WI38 (cell line): ENCODE results near the gene SHH.

Source experiments
- H3K4me3 ChIP-seq: 2 replicates; pipeline ENCODE4 v1.5.1; 2011; ENCODE audit warnings: low read depth, mild to moderate bottlenecking, control low read depth, low read length
- TF ChIP-seq, protein P1 (sequence below): IDR thresholded peaks from 2 replicates; pipeline ENCODE4 v1.5.1; 2012; ENCODE audit warnings: low read depth, mild to moderate bottlenecking, control low read depth, low read length

SHH gene

DNA sequence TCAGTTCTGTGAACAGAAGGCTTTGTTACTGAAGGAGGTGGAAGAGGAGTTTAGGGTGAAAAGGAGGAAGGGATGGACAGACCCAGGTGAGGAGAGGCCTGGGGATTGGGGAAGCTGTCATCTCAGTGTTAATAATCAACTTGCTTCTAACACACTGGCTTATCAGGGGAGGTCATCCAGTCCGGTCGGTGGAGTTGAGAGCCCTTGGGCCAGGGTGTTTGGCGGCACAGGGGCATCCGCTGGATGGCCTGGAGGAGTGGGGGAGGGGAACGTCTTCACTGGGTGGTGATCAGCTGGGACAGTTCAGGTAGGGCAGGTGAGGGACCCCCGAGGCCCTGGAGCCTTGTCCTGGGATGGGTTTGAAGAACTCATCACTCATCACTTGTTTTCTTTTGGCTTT is 33.9 kb downstream of the SHH start:
- TF ChIP-seq, protein P1, sequence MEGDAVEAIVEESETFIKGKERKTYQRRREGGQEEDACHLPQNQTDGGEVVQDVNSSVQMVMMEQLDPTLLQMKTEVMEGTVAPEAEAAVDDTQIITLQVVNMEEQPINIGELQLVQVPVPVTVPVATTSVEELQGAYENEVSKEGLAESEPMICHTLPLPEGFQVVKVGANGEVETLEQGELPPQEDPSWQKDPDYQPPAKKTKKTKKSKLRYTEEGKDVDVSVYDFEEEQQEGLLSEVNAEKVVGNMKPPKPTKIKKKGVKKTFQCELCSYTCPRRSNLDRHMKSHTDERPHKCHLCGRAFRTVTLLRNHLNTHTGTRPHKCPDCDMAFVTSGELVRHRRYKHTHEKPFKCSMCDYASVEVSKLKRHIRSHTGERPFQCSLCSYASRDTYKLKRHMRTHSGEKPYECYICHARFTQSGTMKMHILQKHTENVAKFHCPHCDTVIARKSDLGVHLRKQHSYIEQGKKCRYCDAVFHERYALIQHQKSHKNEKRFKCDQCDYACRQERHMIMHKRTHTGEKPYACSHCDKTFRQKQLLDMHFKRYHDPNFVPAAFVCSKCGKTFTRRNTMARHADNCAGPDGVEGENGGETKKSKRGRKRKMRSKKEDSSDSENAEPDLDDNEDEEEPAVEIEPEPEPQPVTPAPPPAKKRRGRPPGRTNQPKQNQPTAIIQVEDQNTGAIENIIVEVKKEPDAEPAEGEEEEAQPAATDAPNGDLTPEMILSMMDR: no peak
- no peak overlapping the region for H3K4me3 ChIP-seq

DNA sequence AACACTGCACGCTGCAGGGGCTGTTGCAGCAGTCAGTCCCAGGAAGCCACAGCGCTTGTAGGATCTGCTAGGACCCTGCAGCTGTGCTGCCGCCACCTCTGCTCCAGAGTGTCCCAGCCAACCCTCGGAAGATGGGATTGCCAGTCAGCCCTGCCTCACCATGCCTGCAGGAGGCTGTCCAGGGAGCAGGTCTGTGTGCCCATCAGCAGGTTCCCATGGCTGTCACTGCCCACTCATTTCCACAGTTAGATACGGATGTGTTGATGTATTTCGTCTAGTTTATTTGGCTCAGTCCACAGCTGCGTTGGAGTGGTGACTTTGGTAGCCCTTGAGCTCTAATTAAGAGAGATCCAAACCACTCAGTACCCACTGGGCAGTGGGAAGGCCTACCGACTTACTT is 35.7 kb downstream of the SHH start:
- TF ChIP-seq, protein P1: no peak
- no peak overlapping the region for H3K4me3 ChIP-seq

DNA sequence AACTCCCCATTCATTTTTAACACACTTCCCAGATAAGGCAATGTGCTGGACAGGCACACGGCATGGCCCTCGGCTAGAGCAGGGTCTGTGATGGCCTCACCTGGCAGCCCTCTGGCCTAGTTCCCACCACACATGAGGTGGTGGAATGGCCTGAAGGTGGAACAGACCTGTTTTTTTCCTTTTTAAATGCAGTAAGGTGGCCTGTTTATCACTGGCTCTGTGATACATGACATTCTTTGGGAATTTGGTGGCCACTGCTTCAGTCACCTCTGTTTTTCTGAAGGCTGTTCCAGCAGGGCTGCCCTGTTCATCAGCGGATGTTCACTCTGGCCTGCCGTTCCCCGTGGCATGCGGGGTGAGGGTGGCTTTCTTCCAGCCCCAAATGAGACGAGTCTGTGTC is 36.6 kb downstream of the SHH start:
- TF ChIP-seq, protein P1: no peak
- H3K4me3 ChIP-seq: no peak overlapping the region

DNA sequence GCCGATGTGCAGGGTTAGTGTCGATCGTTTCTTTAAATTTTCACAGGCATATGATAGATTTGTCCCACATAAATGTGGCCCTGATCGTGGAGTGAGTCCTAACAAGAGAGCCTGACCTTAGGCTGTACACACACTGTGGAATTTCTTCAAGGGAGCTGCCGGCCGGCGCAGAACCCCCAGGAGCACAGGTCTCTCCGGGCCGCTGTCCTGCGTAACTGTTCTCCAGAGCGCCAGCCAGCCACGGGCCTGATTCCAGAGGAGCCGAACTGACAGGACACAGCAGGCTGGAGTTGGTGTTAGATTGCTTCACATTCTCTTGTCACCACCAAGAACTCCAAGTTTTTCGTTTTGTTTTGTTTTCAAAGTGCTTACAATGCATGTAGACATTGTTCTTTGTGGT is 37.3 kb downstream of the SHH start:
- no peak overlapping the region for H3K4me3 ChIP-seq
- TF ChIP-seq, protein P1: no peak

DNA sequence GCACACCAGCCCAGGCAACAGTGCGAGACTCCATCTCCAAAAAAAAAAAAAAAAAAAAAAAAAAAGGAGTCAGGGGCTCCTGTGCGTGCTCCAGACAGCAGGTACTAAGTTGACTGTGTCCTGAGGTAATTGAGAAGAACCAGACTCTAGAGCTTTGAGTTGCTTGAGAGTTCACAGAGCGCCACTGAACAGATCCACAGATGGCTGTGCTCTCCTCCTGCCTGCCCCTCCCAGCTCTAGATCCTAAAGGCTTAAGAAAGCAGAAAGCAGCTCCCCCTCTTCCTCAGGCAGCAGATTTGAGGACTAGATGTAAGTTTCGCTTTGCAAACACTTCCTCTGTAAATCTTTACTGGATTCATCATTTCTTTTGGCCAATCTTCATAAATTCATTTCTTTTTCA is 38.7 kb downstream of the SHH start:
- no peak overlapping the region for H3K4me3 ChIP-seq
- TF ChIP-seq, protein P1: no peak

DNA sequence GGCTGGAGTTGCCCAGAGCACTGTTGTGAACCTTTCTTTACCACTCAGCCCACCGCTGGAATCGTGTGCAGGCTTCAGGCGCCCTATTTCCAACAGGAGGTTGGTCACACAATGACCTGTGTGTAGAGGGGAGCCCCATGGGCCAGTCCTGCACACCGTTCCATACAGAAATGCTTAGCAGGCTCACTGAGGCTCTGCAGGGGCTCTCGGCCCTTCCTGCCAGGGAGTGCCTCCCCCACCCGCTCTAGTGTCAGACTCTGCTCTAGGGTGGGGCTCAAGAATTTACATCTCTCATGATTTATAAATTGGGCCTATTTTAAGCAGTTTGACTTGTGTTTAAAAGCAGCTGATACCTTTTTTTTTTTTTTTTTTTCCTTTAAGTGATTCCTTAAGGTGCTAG is 42.0 kb downstream of the SHH start:
- no peak overlapping the region for H3K4me3 ChIP-seq

DNA sequence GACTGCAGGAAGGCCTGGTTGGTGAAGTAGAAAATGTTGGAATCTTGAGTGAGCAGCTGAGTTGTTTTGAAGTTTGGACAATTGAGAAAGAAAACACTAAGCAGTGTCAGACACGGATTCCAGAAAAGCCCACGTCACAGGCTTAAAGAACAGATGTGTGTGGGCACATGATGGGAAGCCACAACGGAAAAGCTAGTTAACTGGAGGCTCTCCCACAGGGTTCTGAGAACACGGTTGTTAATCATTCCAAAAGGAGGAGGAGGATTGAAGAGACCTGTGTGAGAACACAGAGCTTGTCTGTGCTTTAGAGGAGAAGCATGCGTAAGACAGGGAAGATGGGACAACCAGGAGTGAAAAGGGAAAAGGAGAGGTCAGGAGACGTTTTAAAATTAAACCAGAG is 42.6 kb downstream of the SHH start:
- TF ChIP-seq, protein P1: no peak
- no peak overlapping the region for H3K4me3 ChIP-seq

More for the DNA sequence above, 42.0 kb downstream of the SHH start:
- TF ChIP-seq, protein P1: no peak
